ENCODE measurements around the gene POLR3A. TPM values are rescaled to one million over a fixed set of nuclear protein-coding genes. Genes with fewer than 3 reads are reported as not detected.

Gene POLR3A
- total RNA-seq, 2 donors from 2014 or later, result 28.2 to 28.6 TPM

DNA sequence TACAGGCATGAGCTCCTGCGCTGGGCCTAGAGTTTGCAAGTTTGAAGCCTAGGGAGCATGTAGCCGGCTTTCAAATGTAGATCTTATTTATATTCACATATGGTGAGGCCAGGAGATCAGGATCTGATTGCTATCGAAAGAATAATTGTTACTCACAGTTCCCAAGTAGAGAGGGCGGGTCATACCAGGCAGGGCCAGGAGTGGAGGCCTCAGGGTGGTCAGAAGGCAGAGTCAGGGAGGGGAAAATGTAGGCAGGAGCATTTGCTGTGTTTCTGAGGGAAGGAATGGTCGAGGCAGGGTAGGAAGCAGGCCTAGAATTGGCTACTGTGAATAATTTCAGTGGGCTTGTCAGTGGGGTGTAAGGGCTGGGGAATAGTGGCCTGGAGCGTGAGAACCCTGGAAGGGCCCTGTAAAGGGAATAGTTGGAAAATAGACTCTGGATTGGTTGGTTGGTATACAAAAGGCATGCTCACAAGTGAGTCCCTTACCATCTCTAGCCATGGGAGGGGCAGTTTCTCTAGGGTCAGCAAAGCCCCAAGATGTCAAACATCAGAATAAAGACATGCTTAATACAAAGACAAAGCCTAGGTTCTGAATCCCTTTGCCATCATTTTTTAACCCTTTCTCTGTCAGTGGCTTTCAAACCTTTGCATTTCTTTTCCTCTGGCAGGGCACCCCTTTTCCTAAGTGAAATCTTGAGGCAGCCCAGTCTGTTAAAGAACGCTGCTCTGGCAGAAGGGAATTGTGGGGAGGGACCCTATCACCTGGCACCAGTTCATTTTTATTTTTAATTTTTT lies 66.8 kb downstream of the POLR3A start:
- 82 to 93% methylated on average over 3 to 7 of the region's 7 CpGs for whole genome bisulfite sequencing, 2 experiments (ENCODE audit: insufficient coverage in 1 of 2, insufficient read length in 1 of 2)
- Mint-ChIP-seq H3K27me3 (ENCODE audit: insufficient read depth) (peaks cover 6% of the 10 kb centered on the region), H3K4me3 (no peak overlapping the region), H3K4me1 (no peaks in the 10 kb centered on the region), H3K9me3 (peaks cover 24% of the 10 kb centered on the region), H3K27ac (no peak overlapping the region), H3K36me3 (ENCODE audit: low read depth) (no peaks in the 10 kb centered on the region)
- no peak overlapping the region for H3K9ac ChIP-seq (ENCODE audit: extremely low read depth, low read length, poor library complexity, severe bottlenecking)
- no peak for DNase-seq
- H3K27ac ChIP-seq (ENCODE audit: low read depth, low read length), result peak overlapping the region; percentile 24
- H3K4me3 ChIP-seq (ENCODE audit: low read length), result no peak overlapping the region
- no peak for TF ChIP-seq CTCF (conservative IDR thresholded peaks at IDR 0.05)
- no peaks in the 10 kb centered on the region for H3K27me3 ChIP-seq (ENCODE audit: control insufficient read depth, insufficient read depth, low read length, poor library complexity, severe bottlenecking)
- no peaks in the 10 kb centered on the region for H3K36me3 ChIP-seq (ENCODE audit: control insufficient read depth, insufficient read depth, low read length)
- H3K4me1 ChIP-seq (ENCODE audit: control insufficient read depth, insufficient read depth, low read length), result no peaks in the 10 kb centered on the region
- peaks cover 20% of the 10 kb centered on the region for H3K9me3 ChIP-seq (ENCODE audit: control insufficient read depth, low read length)

GRCh38 chr10:77961668-77962067 lies 67.6 kb downstream of the POLR3A start:
- H3K9ac ChIP-seq (ENCODE audit: extremely low read depth, low read length, poor library complexity, severe bottlenecking), result no peak overlapping the region
- Mint-ChIP-seq H3K36me3 (ENCODE audit: low read depth) (no peaks in the 10 kb centered on the region), H3K27ac (no peak overlapping the region), H3K4me3 (no peak overlapping the region), H3K27me3 (ENCODE audit: insufficient read depth) (peaks cover 7% of the 10 kb centered on the region), H3K4me1 (no peaks in the 10 kb centered on the region), H3K9me3 (peaks cover 24% of the 10 kb centered on the region)
- 96% methylated on average over 6 of the region's 6 CpGs for WGBS, 2 experiments (ENCODE audit: insufficient coverage in 1 of 2, insufficient read length in 1 of 2)
- H3K4me3 ChIP-seq (ENCODE audit: low read length), result no peak overlapping the region
- H3K4me1 ChIP-seq (ENCODE audit: control insufficient read depth, insufficient read depth, low read length), result no peaks in the 10 kb centered on the region
- TF ChIP-seq CTCF (conservative IDR thresholded peaks at IDR 0.05), result no peak
- H3K9me3 ChIP-seq (ENCODE audit: control insufficient read depth, low read length), result peaks cover 20% of the 10 kb centered on the region
- no peak overlapping the region for H3K27ac ChIP-seq (ENCODE audit: low read depth, low read length)
- DNase-seq, result no peak
- no peaks in the 10 kb centered on the region for H3K27me3 ChIP-seq (ENCODE audit: control insufficient read depth, insufficient read depth, low read length, poor library complexity, severe bottlenecking)
- no peaks in the 10 kb centered on the region for H3K36me3 ChIP-seq (ENCODE audit: control insufficient read depth, insufficient read depth, low read length)

DNA sequence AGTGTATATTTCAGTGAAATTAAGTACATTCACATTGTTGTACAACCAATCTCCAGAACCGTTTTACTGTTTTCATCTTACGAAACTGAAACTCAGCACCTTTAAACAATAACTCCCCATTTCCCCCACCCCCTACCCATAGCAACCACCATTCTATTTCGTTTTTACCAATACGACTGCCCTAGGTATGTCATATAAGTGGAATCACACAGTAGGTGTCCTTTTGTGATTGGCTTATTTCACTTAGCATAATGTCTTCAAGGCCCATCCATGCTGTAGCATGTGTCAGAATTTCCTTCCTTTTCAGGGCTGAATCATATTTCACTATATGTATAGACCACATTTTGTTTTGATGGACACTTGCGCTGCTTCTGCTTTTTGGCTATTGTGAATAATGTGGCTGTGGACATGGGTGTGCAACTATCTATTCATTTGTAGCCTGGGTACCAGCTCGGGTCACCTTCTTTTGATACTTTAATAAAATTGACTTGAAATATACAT lies 68.4 kb downstream of the POLR3A start:
- Mint-ChIP-seq H3K36me3 (ENCODE audit: low read depth) (no peaks in the 10 kb centered on the region), H3K27ac (no peak overlapping the region), H3K9me3 (peaks cover 24% of the 10 kb centered on the region), H3K27me3 (ENCODE audit: insufficient read depth) (peaks cover 14% of the 10 kb centered on the region), H3K4me3 (no peak overlapping the region), H3K4me1 (no peaks in the 10 kb centered on the region)
- Histone ChIP-seq H3K9ac (ENCODE audit: extremely low read depth, low read length, poor library complexity, severe bottlenecking) (no peak overlapping the region), H3K4me1 (ENCODE audit: control insufficient read depth, insufficient read depth, low read length) (no peaks in the 10 kb centered on the region), H3K27ac (ENCODE audit: low read depth, low read length) (no peak overlapping the region), H3K9me3 (ENCODE audit: control insufficient read depth, low read length) (peaks cover 20% of the 10 kb centered on the region), H3K36me3 (ENCODE audit: control insufficient read depth, insufficient read depth, low read length) (no peaks in the 10 kb centered on the region), H3K27me3 (ENCODE audit: control insufficient read depth, insufficient read depth, low read length, poor library complexity, severe bottlenecking) (no peaks in the 10 kb centered on the region), H3K4me3 (ENCODE audit: low read length) (no peak overlapping the region)
- TF ChIP-seq CTCF (conservative IDR thresholded peaks at IDR 0.05), result no peak
- WGBS, 2 experiments (ENCODE audit: insufficient coverage in 1 of 2, insufficient read length in 1 of 2), result 95% methylated on average over 6 of the region's 6 CpGs; no CpG with 5 or more reads in 1 of the 2 experiments
- DNase-seq, result no peak
